Activated T-helper 17 cell treated with anti-CD3 and anti-CD28 coated beads, Interleukin-2, amount 50 U/mL, for 72 hours (primary cell): Measurements from ENCODE around the gene PAF1. TPM values are rescaled to one million over a fixed set of nuclear protein-coding genes. Genes with fewer than 3 reads are reported as not detected.
"Not testable (repeated sequence)": the region's sequence is repeated elsewhere in the genome, so short reads cannot be mapped to it uniquely, and the experiment has no call there.

Source experiments
- ATAC-seq: fragments of 150-1000 bp; cut with Tn5 transposase; replicated peaks from 2 replicates; pipeline ENCODE4 v1.10.0; 2021; ENCODE audit warnings: mild to moderate bottlenecking, moderate library complexity
- H3K27ac Mint-ChIP-seq: one replicate; pipeline ENCODE4 v1.8.0; 2022; ENCODE audit warnings: mixed read lengths
- H3K27me3 Mint-ChIP-seq: one replicate; pipeline ENCODE4 v1.8.0; 2022; ENCODE audit warnings: mixed read lengths
- H3K36me3 Mint-ChIP-seq: one replicate; pipeline ENCODE4 v1.8.0; 2022; ENCODE audit warnings: low read depth, mild to moderate bottlenecking, mixed read lengths
- H3K4me1 Mint-ChIP-seq: one replicate; pipeline ENCODE4 v1.8.0; 2022; ENCODE audit warnings: mixed read lengths
- H3K4me3 Mint-ChIP-seq: one replicate; pipeline ENCODE4 v1.8.0; 2022; ENCODE audit warnings: mild to moderate bottlenecking, mixed read lengths
- H3K9me3 Mint-ChIP-seq: one replicate; pipeline ENCODE4 v1.8.0; 2022; ENCODE audit warnings: mixed read lengths
- total RNA-seq, 2 donors: library from RNA; stranded (reverse); gene quantifications; one replicate each; pipeline ENCODE4 v1.2.3, GENCODE V29; 2022

The PAF1 gene
- total RNA-seq, 2 donors from 2014 or later = 46.6 to 58.6 TPM

- peak overlapping the region; percentile 37 for H3K27ac Mint-ChIP-seq
These were observed 5.1 kb downstream of the PAF1 start for GRCh38 chr19:39385629-39386411.

DNA sequence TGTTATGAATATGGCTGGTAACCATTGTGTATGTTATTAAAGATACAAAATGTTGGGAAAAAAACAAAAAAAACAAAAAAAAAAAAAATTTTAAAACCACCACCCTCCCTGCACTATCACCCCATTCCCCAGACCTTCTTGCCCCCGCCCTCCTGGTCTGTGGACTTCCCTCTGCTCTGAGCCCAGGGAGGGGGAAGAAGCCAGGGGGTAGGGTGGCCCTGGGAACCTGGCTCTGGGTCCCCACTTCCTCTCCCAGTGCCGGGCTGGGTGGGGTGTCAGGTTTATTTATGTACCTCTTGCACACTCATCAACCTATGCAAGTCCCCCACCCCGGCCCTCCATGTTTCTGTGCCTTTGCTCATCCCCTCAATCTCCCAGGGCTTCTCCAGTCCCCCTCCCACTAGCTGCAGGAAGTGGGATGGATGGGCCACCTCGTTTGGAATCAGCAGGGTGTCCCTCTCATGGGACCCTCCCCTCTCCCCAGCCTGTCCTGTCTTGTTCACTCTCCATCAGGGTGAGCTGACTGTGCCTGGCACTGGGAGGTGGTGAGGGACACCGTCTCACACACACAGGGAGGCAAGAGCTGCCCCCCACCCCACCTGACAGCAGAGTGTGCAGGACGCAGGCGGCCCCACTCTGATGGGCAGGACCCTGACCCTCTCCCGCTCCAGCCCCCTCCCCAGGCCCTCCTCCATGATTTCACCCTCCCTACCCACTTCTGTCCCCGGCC lies 5.9 kb downstream of the PAF1 start:
- Mint-ChIP-seq H3K4me3 (no peak overlapping the region), H3K27me3 (no peaks in the 10 kb centered on the region), H3K36me3 (peaks cover 98% of the 10 kb centered on the region), H3K4me1 (peaks cover 11% of the 10 kb centered on the region), H3K27ac (peak overlapping the region; percentile 77), H3K9me3 (no peaks in the 10 kb centered on the region)
- no peak for ATAC-seq

More at GRCh38 chr19:39385629-39386411, 5.1 kb downstream of the PAF1 start:
- no peaks in the 10 kb centered on the region for H3K9me3 Mint-ChIP-seq
- H3K36me3 Mint-ChIP-seq = peaks cover 100% of the 10 kb centered on the region
- H3K4me3 Mint-ChIP-seq = no peak overlapping the region
- ATAC-seq = no peak
- H3K27me3 Mint-ChIP-seq = no peaks in the 10 kb centered on the region
- peaks cover 11% of the 10 kb centered on the region for H3K4me1 Mint-ChIP-seq

DNA sequence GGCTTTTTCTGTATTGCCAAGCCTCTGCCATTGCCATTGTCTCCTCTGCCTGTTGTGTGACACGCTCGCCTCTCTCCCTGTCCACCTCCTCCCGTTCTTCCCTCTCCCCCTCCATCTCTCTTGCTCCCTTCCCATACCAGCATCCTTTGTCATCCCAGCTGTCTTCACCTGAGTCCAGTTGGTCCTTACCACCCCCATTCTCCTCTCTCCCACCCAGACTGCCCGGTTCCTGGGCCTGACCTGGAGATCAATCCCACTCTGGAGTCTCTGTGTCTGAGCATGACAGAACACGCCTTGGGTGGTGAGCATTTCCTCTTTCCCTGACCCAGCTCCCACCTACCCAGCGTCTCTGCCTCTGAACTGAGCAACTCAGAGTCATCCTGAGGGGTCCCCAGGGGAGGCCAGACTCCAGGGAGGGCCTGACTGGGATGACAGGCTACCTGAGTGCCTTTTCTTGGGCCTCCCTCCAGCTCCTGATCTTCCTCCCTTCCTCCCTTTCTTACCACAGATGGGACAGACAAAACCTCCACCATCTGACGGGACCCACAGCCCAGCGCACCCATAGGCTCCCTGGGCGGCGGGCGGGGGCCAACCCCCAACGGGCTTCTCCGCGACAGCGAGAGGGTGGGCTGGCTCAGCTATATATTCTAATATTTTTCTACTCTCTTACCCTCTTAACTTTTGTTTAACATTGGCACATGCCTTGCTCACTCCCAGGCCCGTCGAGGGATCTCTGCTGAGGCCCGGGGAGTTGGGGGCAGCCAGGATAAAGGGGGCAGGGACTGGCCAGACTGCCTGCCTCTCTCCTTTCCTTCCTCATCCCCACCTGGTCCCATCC lies 7.7 kb downstream of the PAF1 start:
- Mint-ChIP-seq H3K36me3 (peaks cover 98% of the 10 kb centered on the region), H3K4me1 (peaks cover 6% of the 10 kb centered on the region), H3K27ac (peak overlapping the region; percentile 77), H3K9me3 (no peaks in the 10 kb centered on the region), H3K27me3 (no peaks in the 10 kb centered on the region), H3K4me3 (no peak overlapping the region)
- ATAC-seq = no peak

DNA sequence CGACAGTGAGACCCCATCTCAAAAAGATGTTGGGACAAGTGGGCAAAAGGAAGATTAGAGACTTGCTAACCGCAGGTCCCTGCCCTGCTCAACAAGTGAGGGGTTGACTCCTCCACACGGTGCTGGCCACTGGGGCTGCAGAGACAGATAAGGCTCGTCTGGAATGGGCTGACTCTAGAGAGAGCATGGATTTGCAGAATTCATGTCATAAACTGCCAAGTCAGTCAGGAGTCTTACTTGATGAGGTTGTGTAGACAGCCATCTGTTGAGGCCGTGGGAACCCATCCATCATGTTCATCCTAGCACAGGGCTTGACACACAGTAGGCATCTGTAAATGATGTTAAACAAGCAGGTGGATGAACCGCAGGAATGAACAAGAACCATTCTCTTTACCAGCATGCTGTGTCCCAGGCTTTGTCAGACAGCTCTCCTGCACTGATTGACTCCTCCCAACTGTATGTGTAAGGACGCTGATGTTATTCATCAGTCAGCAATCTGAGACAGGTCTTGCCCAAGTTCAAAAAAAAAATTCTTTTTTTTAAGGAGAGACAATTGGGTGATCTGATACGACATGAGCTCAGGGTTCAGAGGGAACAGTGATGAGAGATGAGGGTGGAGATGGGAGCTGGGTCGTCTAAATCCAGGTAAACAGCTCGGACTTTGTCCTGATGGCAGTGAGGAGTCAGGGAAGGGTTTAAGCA lies 8.8 kb downstream of the PAF1 start:
- H3K27ac Mint-ChIP-seq = peak overlapping the region; percentile 76
- ATAC-seq = no peak
- no peaks in the 10 kb centered on the region for H3K9me3 Mint-ChIP-seq
- no peaks in the 10 kb centered on the region for H3K27me3 Mint-ChIP-seq
- peaks cover 98% of the 10 kb centered on the region for H3K36me3 Mint-ChIP-seq
- H3K4me1 Mint-ChIP-seq = peaks cover 7% of the 10 kb centered on the region
- H3K4me3 Mint-ChIP-seq = no peak overlapping the region

DNA sequence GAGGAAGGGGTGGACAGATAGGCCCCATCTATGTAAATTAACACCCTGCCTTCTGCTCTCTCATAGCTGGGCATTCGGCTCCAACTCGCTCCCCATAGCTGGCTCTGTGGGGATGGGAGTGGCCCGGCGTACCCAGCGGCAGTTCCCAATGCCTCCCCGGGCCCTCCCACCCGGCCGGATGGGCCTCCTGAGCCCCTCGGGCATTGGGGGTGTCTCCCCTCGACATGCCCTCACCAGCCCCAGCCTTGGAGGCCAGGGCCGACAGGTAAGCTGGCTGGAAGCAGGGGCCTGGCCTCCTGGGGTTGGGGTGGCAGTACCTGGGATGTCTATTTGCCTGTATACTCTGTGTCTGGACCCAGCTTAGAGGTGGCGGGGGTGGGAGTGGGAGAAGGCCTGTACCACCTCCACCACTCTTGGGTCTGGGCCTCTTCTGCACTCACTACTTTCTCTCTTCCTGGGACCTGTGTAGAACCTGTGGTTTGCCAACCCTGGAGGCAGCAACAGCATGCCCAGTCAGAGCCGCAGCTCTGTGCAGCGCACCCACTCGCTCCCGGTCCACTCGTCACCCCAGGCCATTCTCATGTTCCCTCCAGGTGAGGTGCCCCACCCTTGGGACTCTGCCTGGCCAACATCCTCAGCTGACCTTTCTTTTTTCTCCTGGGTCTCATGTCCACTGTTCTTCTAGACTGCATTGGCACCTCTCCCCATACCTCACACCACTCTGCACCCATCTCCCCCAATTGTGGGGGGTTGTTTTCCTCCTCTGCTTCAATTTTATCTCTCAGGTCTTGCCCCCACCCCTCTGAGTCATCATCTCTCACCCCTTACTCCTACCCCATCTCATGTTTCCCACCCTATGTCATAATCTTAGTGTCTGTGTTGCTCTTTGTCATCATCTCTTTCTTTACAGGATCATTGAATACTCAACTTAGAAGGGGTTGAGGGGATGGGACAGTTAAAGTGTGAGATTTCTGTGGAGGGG lies 10.1 kb downstream of the PAF1 start:
- Mint-ChIP-seq H3K27me3 (no peaks in the 10 kb centered on the region), H3K4me3 (no peak overlapping the region), H3K27ac (peak overlapping the region; percentile 76), H3K9me3 (no peaks in the 10 kb centered on the region), H3K36me3 (peaks cover 98% of the 10 kb centered on the region), H3K4me1 (peaks cover 11% of the 10 kb centered on the region)
- no peak for ATAC-seq

GRCh38 chr19:39379865-39380396 lies 11.0 kb downstream of the PAF1 start:
- H3K27me3 Mint-ChIP-seq = no peaks in the 10 kb centered on the region
- peaks cover 98% of the 10 kb centered on the region for H3K36me3 Mint-ChIP-seq
- peak overlapping the region; percentile 37 for H3K27ac Mint-ChIP-seq
- H3K9me3 Mint-ChIP-seq = no peaks in the 10 kb centered on the region
- H3K4me1 Mint-ChIP-seq = peaks cover 11% of the 10 kb centered on the region
- no peak for ATAC-seq
- no peak overlapping the region for H3K4me3 Mint-ChIP-seq

- H3K9me3 Mint-ChIP-seq, H3K4me3 Mint-ChIP-seq, H3K27me3 Mint-ChIP-seq, ATAC-seq: not testable (repeated sequence)
- Mint-ChIP-seq H3K4me1 (peaks cover 11% of the 10 kb centered on the region), H3K27ac (peak overlapping the region; percentile 37), H3K36me3 (peaks cover 98% of the 10 kb centered on the region)
These were observed 11.5 kb downstream of the PAF1 start for GRCh38 chr19:39379366-39379765.

DNA sequence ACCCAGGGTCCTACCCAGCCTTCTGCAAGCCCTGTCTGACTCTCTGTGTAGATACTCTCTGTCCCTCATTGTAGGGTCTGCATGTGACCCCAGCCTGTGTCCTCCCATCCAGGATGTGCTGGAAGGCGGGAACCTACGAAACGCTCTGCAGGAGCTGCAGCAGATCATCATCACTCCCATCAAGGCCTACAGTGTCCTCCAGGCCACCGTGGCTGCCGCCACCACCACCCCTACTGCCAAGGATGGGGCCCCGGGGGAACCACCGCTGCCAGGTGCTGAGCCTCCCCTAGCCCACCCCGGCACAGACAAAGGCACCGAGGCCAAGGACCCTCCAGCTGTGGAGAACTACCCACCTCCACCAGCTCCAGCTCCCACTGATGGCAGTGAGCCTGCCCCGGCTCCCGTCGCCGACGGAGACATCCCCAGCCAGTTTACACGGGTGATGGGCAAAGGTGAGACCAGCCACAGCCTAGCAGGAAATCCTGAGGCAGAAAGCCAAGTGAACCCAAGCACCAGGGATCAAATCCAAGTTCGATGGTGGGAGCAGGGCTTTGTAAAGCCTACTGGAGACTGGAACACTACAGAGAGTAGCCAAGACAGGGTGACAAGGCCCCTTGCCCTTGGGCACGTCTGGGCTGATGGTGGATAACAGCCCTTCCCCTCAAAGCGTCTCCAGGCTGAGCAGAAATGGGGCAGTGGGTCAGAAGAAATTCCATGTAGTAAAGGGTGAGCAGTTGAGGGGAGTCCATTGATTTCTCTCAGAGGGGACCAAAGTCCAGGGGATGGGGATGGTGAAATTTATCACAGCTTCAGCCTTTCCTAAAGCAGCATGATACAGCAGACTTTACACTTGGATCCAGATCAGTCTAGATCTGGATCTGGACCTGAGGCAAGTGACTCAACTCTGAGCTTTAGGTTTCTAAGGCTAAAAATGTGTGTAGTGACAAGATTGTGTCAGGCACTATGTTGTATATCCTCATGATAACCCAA lies 13.2 kb downstream of the PAF1 start:
- peaks cover 11% of the 10 kb centered on the region for H3K4me1 Mint-ChIP-seq
- H3K4me3 Mint-ChIP-seq = no peak overlapping the region
- no peak for ATAC-seq
- peaks cover 93% of the 10 kb centered on the region for H3K36me3 Mint-ChIP-seq
- peak overlapping the region; percentile 37 for H3K27ac Mint-ChIP-seq
- no peaks in the 10 kb centered on the region for H3K27me3 Mint-ChIP-seq
- H3K9me3 Mint-ChIP-seq = no peaks in the 10 kb centered on the region

DNA sequence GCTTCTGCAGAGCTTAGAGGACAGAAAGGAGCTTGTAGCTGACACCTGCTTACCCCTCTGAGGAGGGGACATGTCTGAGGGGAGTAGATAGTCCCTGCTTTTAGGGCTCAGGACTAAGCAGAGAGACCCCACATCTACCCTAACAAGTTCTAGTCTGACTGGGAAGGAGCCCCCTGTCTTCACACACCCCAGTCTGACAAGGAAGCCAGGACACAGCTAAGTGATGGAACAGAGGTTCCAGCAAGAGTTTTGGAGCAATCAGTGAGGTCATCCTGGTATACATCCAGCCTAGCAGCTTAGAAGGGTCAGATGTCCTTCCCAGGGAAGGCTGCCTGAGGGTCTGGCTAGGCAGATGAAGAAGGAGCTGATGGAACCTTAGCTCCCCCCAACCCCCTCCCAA lies 15.0 kb downstream of the PAF1 start:
- Mint-ChIP-seq H3K9me3 (no peaks in the 10 kb centered on the region), H3K4me1 (peaks cover 5% of the 10 kb centered on the region), H3K27me3 (no peaks in the 10 kb centered on the region), H3K36me3 (peaks cover 93% of the 10 kb centered on the region), H3K27ac (no peak overlapping the region), H3K4me3 (no peak overlapping the region)
- no peak for ATAC-seq

DNA sequence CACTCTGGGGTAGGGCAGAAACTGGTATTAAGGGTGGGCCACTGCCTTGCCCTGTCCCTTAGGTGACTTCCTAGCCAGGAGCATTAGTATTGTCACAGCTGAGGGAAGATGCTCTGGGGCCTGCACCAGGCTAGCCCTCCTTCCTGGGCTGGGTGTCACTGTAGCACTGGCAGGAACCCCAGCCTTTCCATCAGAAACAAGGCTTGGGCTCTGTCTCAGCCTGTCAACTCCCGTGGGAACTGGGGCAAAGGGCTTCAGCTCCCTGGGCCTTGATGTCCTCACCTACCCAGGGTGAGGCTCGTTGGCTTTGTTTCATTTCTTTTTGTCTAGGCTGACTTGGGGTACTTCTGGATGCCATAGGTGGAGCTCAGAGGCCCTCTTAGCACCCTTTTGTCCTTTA lies 18.0 kb downstream of the PAF1 start:
- ATAC-seq = no peak
- peaks cover 95% of the 10 kb centered on the region for H3K36me3 Mint-ChIP-seq
- H3K4me1 Mint-ChIP-seq = peaks cover 5% of the 10 kb centered on the region
- no peaks in the 10 kb centered on the region for H3K9me3 Mint-ChIP-seq
- H3K27me3 Mint-ChIP-seq = no peaks in the 10 kb centered on the region
- H3K27ac Mint-ChIP-seq = no peak overlapping the region
- H3K4me3 Mint-ChIP-seq = no peak overlapping the region

GRCh38 chr19:39372047-39372802 lies 18.7 kb downstream of the PAF1 start:
- ATAC-seq = no peak

More at GRCh38 chr19:39372047-39372802, 18.7 kb downstream of the PAF1 start:
- Mint-ChIP-seq H3K36me3 (peaks cover 92% of the 10 kb centered on the region), H3K27me3 (no peaks in the 10 kb centered on the region), H3K4me3 (no peak overlapping the region), H3K27ac (peak overlapping the region; percentile 11), H3K4me1 (peaks cover 5% of the 10 kb centered on the region), H3K9me3 (no peaks in the 10 kb centered on the region)
